ENCODE measurements around the gene LIN7C.

DNA sequence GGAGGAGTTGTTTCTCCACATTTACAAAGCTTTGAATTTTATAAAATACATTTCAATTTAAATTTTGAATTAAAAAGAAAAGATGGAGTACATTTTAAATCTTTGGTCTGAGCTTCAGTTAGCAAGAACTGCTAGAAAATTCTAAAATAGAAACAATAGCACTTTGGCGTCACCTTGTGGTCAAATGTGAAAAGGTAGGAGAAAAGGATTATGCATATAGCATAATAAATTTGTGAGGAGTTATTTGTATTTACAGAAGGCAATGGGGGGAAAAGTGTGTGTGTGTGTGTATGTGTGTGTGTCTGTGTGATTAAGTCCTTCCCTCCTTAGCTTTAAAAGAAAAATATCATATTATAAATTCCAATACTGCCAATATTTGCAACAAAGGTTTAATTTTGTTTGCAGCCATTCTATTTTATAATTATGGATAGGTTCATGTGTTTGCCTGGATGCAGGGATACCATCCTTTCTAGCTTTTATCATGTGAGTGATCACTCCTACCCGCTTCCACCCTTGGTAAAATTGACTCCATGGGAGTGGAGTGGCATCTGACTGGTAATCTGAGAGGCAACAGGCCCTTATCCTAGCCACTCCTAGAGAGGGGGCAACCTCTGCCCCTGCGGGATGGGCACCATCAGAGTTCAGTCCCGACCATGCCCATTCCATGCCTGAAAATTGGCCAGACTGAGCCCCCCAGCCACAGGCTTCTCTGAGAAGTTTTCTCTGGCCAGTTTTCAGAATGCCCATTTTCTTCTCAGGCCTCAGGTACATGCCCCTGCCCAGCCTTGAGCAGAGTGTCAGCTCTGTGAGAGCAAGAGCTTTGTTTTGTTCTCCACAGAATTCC lies 20.4 kb downstream of the LIN7C start:
- TF ChIP-seq EZH2 (IDR thresholded peaks at IDR 0.05; ENCODE audit: borderline replicate concordance, insufficient read depth, low read length, poor library complexity, severe bottlenecking) (no peak), POLR2AphosphoS5 (IDR thresholded peaks at IDR 0.05) (no peak)
- TF ChIP-seq, protein P1, sequence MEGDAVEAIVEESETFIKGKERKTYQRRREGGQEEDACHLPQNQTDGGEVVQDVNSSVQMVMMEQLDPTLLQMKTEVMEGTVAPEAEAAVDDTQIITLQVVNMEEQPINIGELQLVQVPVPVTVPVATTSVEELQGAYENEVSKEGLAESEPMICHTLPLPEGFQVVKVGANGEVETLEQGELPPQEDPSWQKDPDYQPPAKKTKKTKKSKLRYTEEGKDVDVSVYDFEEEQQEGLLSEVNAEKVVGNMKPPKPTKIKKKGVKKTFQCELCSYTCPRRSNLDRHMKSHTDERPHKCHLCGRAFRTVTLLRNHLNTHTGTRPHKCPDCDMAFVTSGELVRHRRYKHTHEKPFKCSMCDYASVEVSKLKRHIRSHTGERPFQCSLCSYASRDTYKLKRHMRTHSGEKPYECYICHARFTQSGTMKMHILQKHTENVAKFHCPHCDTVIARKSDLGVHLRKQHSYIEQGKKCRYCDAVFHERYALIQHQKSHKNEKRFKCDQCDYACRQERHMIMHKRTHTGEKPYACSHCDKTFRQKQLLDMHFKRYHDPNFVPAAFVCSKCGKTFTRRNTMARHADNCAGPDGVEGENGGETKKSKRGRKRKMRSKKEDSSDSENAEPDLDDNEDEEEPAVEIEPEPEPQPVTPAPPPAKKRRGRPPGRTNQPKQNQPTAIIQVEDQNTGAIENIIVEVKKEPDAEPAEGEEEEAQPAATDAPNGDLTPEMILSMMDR (IDR thresholded peaks at IDR 0.05; ENCODE audit: poor library complexity, severe bottlenecking) = peak; percentile 92
